GM19328 (cell line): ENCODE data around the gene THAP6.
A peak's percentile ranks its signal among the peaks of the same experiment; 100 is the strongest.
"Not testable (repeated sequence)": the region's sequence is repeated elsewhere in the genome, so short reads cannot be mapped to it uniquely, and the experiment has no call there.

Experiments
- ATAC-seq: cut with Tn5 transposase; IDR thresholded peaks from one replicate; pipeline ENCODE4 v1.9.1; 2021; ENCODE audit warnings: mild to moderate bottlenecking, moderate library complexity; ENCODE audit not compliant: unreplicated experiment

Gene THAP6, protein sequence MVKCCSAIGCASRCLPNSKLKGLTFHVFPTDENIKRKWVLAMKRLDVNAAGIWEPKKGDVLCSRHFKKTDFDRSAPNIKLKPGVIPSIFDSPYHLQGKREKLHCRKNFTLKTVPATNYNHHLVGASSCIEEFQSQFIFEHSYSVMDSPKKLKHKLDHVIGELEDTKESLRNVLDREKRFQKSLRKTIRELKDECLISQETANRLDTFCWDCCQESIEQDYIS

DNA sequence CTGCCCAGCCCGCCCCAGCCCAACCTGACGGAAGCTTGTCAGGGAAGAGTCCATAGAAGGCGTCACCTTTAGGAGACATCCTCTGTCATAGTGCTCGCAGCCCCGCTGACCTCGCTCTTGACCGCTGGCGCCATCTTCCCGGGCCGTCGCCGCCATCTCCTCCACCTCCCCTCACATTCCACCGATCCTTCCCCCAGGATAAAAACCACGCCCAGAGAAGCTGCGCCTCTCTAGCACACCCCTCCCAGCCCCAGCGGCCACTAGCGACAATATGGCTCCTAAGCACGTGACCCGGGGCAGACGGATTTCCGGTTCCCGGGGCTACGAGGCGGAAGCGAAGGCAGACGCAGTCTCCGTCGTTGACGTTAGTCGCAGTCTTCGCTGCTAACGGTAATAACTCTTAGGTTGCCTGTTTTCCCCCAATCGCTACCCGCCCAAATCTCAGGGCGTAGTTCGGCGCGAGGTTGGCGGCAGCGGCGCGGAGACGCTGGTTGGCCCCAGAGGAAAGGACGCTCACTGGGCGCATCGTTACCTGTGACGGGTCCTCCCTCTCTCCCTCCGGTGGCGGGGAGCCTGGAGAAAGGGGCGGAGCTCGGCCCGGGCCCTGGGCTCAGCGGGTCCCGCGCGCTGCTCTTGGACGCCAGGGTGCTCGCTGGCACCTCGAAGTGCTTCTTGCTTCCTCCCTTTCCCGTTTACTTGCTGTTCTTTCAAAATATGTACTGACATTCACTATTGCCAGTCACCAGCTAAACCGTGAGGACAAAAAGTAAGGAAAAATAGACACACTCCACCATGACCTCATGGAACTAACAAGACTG, at the start of gene THAP6, which contains the start of gene RCHY1:
Gene THAP6, plus strand, starts transcription at position 343 of the 818 bp plus-strand sequence. CDS start 980 bp downstream, outside the sequence.
Gene RCHY1, minus strand, starts transcription at position 273 of the 818 bp plus-strand sequence. Its CDS starts 117 bp downstream, at position 156.
- peak; percentile 93 for ATAC-seq

DNA sequence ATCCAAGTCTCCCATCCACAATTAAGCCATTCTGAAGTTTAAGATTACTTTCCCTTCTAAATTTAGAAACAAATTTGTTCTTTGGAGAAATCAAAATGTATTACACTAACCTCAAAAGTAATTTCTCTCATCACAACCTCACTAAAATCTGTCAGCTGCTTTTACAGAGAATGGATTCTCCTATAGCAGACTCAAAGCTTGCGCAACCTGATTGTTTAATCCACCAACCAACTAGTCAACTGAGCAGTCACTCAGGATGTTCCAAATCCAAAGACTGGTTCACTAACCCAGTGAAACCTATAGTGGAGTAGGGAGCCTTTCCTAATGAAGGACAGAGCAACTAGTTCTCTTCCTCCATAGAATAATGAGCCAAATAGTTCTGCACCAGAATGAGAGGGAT, 44.4 kb upstream of the THAP6 start:
- no peak for ATAC-seq

DNA sequence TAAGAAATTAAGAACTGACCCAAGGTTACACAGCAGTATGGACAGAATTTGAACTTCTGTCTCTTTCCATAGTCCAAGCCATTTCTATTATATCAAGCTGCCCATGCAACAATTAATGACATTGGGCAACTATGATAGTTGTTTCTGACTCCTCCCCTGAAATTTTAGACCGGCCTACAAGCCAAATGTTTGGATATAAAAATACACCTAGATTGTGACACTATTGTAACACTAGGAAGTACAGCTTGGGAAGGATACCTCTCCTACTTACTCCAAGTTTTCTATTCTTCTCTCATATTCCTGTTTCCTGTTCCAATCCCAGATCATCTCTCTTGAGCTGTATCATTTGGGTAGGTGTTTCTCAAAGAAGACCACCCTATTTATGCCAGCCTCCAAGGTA, 43.5 kb upstream of the THAP6 start:
- no peak for ATAC-seq

DNA sequence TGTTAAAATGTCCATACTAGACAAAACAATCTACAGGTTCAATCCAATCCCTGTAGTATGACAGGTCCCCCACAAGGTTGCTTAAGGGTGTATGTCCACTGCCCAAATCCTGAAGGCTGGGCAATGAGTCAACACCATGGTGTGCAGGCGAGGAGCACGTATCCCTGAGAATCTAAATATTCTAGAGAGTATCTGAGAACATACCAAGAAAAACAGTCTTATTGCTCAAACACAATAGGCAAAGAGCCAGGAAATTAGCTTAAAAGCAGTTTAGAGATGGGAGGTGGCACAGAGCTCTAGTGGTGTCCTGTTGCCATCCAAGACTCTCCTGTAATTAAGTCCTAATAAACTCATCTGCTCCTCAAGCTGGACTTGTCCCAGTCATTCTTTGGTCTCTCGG, 37.1 kb upstream of the THAP6 start:
- no peak for ATAC-seq

DNA sequence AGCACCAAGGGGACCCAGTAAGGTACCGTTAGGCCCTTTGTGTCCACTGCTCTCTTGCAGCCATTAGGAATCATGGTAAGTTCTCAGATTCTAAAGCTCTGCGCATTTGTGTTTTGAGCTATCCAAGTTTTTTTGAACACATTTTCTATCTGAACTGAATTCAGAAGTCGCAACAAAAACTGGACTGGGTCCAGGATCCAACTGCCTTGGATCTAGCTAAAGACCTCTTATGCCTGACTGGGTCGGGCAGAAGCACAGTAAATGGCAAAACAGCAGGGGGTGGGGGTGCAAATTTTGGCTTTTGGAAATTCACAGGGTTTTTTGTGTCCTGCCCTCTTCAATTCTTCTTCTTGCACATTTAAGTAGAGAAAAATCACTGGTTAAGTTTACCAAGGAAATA, 30.1 kb upstream of the THAP6 start:
- no peak for ATAC-seq

DNA sequence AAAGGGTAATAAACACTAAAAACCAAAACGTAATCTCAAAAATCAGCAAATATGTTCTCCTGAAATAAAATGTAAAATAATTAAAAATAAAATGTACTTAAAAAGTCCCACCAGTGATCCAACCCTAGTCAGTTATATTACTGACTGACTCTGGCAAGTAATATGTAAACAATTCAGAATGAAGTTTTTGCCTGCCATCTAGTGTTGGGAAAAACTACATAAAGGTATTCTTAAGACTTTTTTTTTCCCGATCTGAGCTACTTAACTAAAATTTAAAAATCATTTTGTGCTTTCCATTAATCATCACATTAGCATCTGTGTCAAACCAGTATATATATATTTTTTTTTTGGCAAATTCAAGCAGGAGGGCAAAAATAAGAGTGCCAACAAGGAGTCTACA, 24.1 kb upstream of the THAP6 start:
- ATAC-seq, result no peak

DNA sequence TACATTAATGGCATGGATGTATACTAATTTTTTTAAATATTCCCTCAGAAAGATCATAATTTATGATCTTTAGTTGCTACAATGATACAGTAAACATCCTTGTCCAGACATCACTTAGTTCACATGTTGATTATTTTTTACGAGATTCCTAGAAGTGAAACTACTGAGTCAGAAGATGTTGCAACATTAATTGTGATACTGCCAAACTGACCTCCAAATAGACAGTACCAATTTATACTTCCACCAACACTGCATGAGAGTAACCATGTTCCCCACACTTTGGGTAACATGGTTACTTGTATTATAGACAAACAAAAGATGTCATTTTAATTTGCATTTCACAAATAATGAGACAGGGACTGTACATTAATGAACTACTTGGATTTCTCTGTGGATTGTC, 19.7 kb upstream of the THAP6 start:
- no peak for ATAC-seq

DNA sequence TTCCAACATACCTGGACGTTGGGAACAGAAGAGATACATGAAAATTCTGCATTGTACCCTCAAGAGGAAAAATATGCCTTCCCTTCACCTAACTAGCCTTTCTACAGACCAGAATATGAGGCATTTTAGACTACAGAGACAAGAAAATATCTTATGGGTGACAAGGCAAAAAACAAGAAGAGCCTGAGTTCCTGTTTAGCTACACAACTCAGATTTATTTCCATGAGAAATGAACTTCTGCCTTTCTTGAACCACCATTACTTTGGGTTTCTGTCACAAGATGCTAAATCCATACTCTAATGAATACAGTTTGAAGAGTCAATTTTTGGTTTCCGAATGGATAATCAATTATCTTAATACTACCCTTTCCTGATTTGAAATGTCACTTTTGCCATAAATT, 18.8 kb upstream of the THAP6 start:
- no peak for ATAC-seq

DNA sequence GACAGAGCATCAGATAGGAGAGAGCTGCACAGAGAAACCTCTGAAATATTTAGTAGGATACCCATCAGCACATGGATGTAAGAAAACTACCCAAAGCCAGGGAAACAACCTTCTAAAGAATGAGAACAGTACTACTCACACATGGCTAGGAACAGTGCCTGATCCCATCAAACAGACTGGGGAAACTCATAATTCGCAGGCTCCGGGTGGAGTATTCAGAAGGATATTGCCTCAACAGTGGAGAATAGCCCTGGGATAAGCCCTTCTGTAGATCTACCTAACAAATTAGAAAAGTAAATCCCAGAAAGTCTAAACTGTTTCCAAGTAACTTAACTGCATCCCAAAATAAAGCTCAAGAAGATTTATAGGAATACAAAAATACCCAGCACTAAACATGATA, 17.9 kb upstream of the THAP6 start:
- ATAC-seq, result no peak

DNA sequence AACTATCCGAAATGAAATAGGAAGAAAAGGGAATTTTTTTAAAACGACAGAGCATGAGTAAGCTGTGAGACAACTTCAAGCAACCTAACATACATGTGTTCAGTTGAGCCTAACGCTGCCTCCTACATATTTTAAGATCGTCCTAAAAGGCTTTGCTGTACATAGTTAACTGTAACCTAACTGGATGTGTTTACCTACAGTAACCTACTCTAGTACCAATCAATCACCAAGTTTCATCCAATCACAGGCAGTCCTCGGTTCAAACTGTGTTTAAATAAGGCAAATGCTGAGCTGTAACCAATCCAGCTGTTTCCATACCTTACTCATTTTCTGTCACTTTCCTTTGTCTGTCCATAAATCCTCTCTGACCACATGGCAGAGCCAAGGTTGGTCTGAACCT, 17.1 kb upstream of the THAP6 start:
- ATAC-seq, result no peak

DNA sequence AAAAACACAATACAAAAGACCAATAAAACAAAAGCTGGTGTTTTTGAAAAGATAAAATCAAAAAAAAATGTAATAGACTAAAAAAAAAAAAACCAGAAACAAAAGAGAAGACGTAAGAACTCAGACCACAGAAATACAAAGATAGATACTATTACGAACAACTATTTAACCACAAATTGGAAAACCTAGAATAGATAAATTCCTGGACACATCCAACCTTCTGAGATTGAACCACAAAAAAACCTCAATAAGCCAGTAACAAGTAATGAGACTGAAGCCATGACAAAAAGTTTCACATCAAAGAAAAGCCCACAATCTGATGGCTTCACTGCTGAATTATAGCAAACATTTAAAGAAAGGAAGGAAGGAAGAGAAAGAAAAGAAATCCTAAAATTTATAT, 16.2 kb upstream of the THAP6 start:
- no peak for ATAC-seq

DNA sequence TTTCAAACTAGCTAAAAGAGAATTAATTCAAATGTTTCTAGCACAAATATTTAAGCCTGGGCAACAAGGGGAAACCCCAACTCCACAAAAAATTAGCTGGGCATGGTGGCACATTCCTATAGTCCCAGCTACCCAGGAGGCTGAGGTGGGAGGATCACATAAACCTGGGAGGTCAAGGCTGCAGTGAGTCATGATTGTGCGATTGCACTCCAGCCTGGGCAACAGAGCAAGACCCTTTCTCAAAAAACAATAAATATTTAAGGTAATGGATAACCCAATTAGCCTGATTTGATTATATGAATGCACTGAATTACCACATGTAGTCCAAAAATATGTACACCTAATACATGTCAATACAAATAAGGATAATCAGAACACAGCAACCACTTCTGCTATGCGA, 14.4 kb upstream of the THAP6 start:
- no peak for ATAC-seq

DNA sequence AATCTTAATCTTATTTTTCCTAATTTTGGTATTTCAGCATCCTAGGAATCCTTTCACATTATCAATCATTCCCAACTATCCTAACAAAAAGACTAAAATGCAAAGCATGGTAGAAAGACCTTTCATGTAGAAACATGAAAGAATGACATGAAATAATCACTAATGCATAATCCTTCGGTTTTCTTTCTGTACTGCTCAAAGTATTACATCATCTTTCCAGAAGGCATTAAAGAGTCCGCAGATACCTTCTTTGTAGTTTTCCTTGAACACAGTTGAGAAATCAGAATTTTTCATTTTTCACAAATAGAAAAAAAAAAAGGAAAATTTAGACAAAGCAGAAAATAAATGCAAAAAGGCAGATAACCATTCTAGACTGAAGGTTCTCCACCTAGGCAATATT, 11.6 kb upstream of the THAP6 start:
- no peak for ATAC-seq

DNA sequence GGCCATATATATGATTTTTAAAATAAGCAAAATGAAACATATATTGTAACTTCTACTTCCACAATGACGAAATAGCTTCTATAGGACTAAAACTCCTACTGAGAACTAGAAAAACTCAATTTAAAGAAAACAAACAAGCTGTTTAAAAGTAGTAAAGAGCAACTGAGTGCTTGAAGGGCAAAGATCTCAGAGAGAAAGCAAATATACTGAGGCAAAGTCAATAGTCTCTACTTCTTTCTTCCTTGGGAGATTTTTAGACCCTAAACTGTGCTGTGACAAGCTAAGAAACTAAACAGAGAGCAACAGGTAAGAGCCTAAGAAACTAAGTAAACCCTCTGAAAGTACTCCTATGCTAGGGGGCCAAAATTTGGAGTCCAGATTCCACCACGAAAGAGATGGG, 8.6 kb upstream of the THAP6 start:
- ATAC-seq, result no peak

DNA sequence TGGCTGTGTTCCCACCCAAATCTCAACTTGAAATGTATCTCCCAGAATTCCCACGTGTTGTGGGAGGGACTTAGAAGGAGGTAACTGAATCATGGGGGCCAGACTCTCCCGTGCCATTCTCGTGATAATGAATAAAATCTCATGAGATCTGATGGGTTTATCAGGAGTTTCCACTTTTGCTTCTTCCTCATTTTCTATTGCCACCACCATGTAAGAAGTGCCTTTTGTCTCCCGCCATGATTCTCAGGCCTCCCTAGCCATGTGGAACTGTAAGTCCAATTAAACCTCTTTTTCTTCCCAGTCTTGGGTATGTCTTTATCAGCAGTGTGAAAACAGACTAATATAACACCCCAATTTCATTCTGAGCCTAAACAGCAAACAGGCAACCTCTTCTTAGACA, 4.7 kb upstream of the THAP6 start:
- ATAC-seq, result not testable (repeated sequence)

DNA sequence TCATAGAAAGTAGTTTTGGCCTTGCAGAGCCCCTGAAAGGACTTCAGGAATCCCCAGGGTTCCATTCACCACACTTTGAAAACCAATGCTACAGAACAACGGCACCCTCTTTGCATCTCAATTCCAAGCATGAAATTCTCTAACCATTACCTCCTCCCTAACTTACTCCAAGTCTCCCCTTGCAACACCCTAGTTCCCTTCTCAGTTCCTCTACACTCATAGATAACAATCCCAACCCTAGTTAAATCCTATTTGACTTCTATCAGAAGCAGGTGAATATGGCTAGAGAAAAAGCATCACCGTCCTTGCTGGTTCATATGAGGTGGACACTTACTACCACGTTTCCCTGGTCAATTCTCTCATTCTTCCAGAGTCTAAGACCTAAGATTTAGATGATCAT, 2.4 kb upstream of the THAP6 start:
- ATAC-seq, result no peak

DNA sequence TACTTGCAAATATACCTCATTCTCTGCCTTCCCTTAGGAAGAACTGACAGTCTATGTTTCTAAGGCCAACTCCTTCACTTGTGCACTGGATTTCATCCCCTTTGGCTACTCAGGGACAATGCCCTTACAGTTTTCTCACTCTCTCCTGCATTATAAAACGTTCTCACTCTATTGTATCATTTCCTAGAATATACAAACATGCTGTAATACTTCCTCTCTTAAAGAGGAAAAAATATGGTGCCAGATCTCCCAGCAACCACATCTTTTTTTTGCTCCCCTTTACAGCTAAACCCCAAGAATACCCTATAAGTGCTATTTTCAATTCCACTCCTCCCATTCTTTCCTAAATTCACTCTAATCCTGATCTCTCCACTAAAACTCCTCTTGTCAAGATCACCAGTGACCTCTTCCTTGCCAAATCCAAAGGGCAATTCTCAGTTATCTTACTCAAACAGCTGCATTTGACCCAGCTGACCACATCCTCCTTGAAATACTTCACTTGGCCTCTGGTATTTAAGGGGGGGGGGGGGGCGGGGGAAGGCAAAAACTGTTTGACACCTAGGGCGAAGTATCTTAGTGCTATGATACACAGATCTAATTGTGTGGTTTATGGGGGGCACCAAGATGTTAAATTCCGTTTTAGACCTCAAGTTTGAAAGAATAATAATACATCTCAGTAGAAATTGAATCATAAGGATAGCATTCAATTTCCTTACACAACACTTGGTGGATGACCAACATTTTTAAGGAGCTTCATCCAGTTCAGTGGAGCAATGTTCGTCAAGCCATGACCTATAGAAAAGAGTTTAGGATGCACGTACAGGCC, 1.7 kb upstream of the THAP6 start:
- ATAC-seq, result no peak

DNA sequence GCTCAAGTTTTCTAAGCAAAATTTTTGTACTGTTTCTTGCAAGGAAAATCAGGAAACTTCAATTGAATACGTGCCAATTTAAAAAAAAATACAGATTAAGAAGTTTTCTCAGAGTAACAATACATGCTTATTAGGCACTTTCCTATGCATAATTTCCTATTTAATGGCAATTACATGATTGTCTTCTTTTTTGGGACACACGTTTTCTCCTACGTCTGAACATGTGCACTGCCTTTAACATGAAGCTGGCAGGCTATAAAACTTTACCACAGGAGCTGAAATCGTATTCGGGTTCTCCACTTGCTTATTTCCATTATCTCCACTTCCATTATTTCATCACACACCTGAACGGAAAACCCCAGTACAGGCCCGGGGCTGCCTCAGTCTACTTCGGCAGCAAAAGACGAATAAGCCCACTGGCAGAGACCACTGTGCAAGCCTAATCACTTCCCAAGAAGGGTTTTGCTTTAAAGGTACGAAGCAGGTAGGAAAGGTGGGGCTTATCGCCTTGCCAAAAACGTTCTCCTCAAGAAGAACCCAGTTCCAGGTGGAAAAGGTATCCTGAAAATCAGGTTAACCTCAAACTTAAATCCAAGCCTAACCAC, 645 bp upstream of the THAP6 start:
- no peak for ATAC-seq

DNA sequence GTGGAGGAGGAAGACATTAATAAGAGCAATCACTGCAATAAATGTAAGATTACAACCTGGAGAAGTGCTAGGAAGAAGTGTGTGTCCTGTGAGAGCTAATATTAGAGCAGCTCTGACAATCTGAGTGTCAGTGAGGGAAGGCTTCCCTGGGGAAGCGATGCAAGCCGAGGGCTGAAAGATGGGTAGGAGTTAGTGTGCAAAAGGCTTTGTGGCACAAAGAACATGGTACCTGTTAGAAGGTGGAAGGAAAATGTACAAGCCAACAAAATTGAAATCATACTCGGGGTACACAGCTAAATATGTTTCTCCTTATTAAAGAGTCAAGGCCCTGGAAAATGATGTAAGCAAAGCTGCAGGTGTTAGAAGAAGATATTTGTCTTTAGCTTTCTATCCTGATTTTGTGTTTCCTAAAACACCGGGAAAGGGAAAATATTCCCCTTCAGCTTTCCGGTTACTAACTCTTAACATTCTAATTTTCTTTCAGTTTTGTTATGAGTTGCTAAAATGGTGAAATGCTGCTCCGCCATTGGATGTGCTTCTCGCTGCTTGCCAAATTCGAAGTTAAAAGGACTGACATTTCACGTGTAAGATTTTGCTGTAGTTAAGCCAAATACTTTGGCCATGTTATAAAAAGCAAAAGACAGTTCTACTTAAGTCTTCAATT, 808 bp downstream of the THAP6 start:
- ATAC-seq, result peak; percentile 7

DNA sequence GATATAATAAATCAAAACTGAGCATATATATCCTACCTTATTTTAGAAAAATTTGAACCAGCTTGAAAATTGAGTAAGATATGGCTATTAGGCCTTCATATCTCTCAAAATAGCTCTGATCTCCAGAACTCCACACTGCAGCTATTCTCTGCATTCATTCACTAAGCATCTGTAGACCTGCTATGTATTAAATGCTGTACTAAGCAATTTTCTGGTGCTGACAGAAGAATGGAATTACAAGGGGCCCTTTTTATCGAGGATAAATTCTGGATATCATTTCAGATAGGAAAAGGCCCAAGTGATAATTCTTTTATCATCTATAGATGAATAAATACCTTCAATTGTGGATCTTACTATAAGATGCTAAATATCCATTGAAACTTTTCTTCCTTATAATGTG, 1.9 kb downstream of the THAP6 start:
- ATAC-seq, result no peak

DNA sequence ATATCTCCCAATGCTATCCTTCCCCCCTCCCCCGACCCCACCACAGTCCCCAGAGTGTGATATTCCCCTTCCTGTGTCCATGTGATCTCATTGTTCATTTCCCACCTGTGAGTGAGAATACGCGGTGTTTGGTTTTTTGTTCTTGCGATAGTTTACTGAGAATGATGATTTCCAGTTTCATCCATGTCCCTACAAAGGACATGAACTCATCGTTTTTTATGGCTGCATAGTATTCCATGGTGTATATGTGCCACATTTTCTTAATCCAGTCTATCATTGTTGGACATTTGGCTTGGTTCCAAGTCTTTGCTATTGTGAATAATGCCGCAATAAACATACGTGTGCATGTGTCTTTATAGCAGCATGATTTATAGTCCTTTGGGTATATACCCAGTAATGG, 5.2 kb downstream of the THAP6 start:
- ATAC-seq, result not testable (repeated sequence)
